Measurements from ENCODE around the gene ADAMTS15.
A peak's percentile ranks its signal among the peaks of the same experiment; 100 is the strongest.

DNA sequence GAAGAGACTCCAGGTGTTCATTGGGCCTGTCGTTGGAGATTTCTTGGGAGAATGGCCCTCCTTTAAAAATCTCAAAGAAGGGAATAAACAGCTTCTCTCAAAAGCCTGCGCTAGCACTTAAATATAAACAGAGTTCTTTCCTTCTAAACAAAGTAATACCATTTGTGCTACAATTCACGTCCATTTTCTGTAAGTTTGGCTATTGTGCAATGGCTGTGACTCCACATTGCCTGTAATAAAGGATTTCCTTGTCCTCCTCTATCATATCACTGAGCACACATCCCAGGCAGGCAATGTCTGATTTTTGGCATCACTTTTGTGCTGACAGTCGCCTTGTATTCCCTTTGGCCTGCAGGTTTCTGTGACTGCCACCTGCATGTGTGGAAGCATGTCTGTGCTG is 15.1 kb upstream of the ADAMTS15 start:
- TF ChIP-seq, protein P1, sequence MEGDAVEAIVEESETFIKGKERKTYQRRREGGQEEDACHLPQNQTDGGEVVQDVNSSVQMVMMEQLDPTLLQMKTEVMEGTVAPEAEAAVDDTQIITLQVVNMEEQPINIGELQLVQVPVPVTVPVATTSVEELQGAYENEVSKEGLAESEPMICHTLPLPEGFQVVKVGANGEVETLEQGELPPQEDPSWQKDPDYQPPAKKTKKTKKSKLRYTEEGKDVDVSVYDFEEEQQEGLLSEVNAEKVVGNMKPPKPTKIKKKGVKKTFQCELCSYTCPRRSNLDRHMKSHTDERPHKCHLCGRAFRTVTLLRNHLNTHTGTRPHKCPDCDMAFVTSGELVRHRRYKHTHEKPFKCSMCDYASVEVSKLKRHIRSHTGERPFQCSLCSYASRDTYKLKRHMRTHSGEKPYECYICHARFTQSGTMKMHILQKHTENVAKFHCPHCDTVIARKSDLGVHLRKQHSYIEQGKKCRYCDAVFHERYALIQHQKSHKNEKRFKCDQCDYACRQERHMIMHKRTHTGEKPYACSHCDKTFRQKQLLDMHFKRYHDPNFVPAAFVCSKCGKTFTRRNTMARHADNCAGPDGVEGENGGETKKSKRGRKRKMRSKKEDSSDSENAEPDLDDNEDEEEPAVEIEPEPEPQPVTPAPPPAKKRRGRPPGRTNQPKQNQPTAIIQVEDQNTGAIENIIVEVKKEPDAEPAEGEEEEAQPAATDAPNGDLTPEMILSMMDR (conservative IDR thresholded peaks at IDR 0.05; ENCODE audit: low read depth, low read length): no peak
- TF ChIP-seq POLR2A (IDR thresholded peaks at IDR 0.05; ENCODE audit: low read depth, low read length) (no peak), SMC3 (IDR thresholded peaks at IDR 0.05; ENCODE audit: low read depth, low read length) (no peak), MAFK (IDR thresholded peaks at IDR 0.05; ENCODE audit: low read depth, low read length) (no peak), RAD21 (IDR thresholded peaks at IDR 0.05; ENCODE audit: low read length) (no peak), MXI1 (IDR thresholded peaks at IDR 0.05; ENCODE audit: borderline replicate concordance, low read depth, low read length) (no peak), RCOR1 (IDR thresholded peaks at IDR 0.05; ENCODE audit: insufficient replicate concordance, low read length) (no peak), NFE2L2 (IDR thresholded peaks at IDR 0.05; ENCODE audit: low read depth, low read length) (no peak), CEBPB (IDR thresholded peaks at IDR 0.05; ENCODE audit: low read depth, low read length) (peak; percentile 97), RFX5 (IDR thresholded peaks at IDR 0.05; ENCODE audit: low read depth, low read length) (no peak), MAZ (IDR thresholded peaks at IDR 0.05; ENCODE audit: borderline replicate concordance, low read depth, low read length) (no peak), BHLHE40 (IDR thresholded peaks at IDR 0.05; ENCODE audit: low read depth, low read length) (no peak)
- TF ChIP-seq, protein P2, sequence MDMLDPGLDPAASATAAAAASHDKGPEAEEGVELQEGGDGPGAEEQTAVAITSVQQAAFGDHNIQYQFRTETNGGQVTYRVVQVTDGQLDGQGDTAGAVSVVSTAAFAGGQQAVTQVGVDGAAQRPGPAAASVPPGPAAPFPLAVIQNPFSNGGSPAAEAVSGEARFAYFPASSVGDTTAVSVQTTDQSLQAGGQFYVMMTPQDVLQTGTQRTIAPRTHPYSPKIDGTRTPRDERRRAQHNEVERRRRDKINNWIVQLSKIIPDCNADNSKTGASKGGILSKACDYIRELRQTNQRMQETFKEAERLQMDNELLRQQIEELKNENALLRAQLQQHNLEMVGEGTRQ (IDR thresholded peaks at IDR 0.05; ENCODE audit: low read depth, low read length): no peak
- TF ChIP-seq, protein P3, sequence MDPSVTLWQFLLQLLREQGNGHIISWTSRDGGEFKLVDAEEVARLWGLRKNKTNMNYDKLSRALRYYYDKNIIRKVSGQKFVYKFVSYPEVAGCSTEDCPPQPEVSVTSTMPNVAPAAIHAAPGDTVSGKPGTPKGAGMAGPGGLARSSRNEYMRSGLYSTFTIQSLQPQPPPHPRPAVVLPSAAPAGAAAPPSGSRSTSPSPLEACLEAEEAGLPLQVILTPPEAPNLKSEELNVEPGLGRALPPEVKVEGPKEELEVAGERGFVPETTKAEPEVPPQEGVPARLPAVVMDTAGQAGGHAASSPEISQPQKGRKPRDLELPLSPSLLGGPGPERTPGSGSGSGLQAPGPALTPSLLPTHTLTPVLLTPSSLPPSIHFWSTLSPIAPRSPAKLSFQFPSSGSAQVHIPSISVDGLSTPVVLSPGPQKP (IDR thresholded peaks at IDR 0.05; ENCODE audit: borderline replicate concordance, low read depth, low read length): no peak

Data from IMR-90 (cell line).